ENCODE results near the gene PLEKHS1.

- no peak for TF ChIP-seq CTCF (IDR thresholded peaks at IDR 0.05; ENCODE audit: low read length)
- TF ChIP-seq EZH2 (IDR thresholded peaks at IDR 0.05; ENCODE audit: borderline replicate concordance, low read length) = no peak
Measured at GRCh38 chr10:113712755-113713639, 38.5 kb upstream of the PLEKHS1 start.
